NCI-H510A (cell line): ENCODE measurements around the gene RNU7-1.
A peak's percentile ranks its signal among the peaks of the same experiment; 100 is the strongest.

ENCODE experiments used
- DNase-seq: peaks from one replicate; lab custom pipeline; 2025; lab: John Stamatoyannopoulos, UW

RNU7-1 gene

DNA sequence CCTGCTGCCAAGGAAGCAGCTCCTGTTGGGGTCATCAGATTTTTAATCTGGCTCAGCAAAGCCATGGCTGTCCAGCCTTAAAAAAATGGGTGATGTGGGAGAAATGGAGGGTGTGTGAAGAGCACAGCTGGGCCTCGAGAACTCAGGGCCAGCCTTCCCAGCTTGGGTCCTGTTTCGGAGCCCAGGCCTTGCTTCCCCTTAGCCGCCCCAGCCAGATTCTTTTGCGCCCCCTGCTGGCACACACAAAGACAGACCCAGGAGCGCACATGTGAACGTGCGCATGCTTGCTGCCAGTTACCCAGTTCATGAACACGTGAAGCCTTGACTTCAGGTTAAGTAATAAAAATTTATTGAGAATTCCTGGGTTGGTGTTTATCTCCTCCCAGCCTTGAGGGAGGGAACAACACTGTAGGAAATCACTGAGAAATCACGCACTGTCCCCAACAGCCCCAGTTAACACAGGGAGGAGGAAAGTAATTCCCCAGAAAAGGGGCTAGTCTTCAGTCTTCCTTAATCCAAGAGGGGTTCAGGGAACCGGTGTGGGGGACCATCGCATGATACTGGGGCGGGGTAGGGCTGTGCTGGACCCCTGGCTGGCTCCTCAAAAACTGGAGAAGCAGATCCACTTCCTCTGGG lies 21.5 kb downstream of the RNU7-1 start:
- DNase-seq, result peak; percentile 27

- DNase-seq, result no peak
Measured at GRCh38 chr12:6965714-6966113, 22.1 kb downstream of the RNU7-1 start.

- DNase-seq, result no peak
Measured at GRCh38 chr12:6966351-6966750, 22.7 kb downstream of the RNU7-1 start.

DNA sequence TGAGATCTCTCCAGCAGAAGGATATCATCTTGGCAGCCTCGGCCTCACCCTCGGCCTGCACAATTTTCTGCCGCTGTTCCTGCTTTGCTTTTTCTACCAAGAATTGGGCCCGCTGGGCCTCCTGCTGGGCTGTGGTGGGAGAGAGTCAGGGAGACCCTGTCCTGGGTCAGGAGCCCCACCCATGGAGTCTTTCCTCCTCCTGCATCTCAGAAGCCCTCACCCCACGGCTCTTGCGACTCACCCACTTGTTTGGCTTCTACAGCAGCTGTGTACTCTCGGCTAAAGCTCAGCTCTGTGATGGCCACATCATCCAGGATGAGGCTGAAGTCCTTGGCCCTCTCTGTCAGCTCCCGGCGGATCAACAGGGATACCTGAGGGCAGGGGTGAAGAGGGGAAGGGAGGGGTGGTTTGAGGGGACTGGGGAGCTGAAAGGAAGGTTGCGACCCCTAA lies 24.1 kb downstream of the RNU7-1 start:
- no peak for DNase-seq

GRCh38 chr12:6968426-6968825 lies 24.8 kb downstream of the RNU7-1 start:
- DNase-seq, result no peak

GRCh38 chr12:6970096-6970527 lies 26.5 kb downstream of the RNU7-1 start:
- no peak for DNase-seq

DNA sequence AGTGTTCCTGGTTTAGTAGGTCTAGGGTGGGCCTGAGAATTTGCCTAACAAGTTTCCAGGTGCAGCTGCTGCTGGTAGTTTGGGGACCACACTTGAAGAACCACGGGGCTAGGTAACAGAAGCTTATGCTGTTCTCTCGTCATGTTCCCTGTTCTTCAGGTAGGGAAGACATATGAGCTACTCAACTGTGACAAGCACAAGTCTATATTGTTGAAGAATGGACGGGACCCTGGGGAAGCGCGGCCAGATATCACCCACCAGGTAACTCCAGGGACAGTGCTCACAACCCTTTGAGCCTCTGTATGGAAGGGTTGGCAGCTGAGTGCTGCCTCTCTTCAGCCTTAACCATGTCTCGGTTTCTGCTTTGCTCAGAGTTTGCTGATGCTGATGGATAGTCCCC lies 30.6 kb downstream of the RNU7-1 start:
- no peak for DNase-seq

DNA sequence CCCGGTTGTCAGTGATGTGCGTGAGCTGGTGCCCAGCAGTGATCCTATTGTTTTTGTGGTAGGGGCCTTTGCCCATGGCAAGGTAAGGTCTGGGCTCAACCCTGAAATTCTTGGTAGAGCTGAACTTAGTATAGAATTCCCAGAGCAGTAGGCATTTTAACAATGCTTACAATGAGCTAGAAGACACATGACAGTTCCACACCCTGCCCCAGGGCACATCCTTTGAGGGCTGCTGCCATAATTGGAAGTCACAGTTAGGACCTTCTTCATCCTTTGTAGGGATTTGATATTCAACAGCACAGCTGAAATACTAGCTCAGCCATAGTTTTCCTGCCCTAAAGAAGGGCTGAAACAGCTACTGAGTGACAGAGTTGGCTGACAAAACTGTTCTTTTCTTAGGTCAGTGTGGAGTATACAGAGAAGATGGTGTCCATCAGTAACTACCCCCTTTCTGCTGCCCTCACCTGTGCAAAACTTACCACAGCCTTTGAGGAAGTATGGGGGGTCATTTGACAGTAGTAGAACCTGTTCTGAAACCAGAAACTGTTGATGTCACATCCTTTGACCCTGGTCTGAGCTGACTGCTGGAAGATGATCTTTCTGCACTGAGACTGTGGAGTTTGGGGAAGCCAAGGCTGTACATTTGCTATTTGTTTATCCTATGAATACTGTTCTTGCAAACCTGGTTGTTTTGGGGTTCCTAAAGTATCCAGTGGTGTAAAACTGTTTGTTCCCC lies 31.8 kb downstream of the RNU7-1 start:
- no peak for DNase-seq

GRCh38 chr12:6977653-6978052 lies 34.0 kb downstream of the RNU7-1 start:
- no peak for DNase-seq

GRCh38 chr12:6978188-6978587 lies 34.6 kb downstream of the RNU7-1 start:
- no peak for DNase-seq

- no peak for DNase-seq
Measured at GRCh38 chr12:6978611-6979011, 35.0 kb downstream of the RNU7-1 start.

DNA sequence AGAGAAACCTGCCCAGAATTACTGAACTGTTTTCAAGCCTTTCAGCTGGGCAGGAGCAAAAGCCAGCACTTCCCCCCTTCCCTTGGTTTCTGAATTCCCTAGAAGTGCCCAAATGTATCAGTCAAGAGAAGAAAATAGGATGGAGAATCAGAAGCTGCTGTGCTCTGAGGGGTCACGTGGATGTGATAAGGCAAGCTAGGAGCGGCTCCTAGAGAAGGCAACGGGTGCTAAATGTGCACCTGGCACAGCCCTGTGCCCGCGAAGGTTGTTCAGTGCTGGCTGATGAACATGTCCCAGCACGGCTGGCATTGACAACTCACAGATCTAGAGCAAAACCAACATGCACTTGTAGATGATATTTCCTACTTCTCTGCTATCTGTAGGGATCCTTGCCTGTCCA lies 35.4 kb downstream of the RNU7-1 start:
- no peak for DNase-seq

DNA sequence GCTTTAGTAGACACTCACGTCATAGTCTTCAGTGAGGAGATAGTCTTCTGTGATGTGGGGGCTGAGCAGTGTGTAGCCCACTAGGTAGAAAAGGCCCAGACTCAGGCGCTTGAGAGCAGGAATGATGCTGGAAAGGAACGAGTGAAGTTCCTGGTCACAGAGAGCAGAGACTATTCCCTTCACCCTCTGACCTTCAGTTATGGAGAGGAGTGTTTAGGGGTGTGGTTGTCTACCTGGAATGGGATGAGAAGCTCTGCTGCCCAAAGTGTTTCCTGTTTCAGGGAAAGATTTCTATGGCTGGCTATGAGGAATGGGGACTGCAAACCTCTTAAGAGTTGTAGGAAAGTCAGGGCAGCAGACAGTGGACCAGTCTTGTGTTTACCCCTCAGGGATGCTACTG lies 35.8 kb downstream of the RNU7-1 start:
- DNase-seq, result no peak

- DNase-seq, result no peak
Measured at GRCh38 chr12:6980075-6980474, 36.5 kb downstream of the RNU7-1 start.

- no peak for DNase-seq
Measured at GRCh38 chr12:6980740-6981139, 37.1 kb downstream of the RNU7-1 start.

GRCh38 chr12:6981152-6982052 lies 37.8 kb downstream of the RNU7-1 start:
- no peak for DNase-seq

- DNase-seq, result no peak
Measured at GRCh38 chr12:6982532-6982931, 38.9 kb downstream of the RNU7-1 start.

DNA sequence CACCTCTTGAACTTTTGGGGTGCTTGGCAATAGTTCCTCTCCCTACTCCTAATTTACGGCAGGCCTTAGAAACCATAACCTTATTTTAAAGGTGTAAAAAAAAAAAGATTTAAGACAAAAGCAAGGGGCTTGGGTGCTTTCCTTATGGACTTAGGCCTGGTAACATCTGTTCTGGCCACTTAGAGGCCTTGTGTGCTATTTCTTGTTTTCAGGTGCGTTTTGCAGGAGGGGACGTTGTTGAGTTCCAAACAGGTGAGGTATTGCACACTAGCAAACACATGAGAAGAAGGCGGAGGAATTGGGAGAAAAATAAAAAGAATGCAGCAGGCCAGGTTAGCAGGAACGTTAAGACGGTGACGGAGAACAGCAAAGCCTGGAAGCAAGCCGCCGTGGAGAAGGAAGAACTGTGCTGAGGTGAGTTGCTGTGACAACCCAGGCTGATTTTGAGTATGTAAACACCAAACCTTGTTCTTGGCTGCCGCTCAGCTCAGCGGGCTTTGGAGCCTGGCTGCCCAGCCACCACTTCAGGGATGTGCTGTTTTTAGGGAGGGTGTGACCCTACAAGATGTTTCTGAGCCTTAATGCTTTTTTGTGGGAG lies 44.4 kb downstream of the RNU7-1 start:
- no peak for DNase-seq
